Thoracic aorta (tissue), 2 donors: ENCODE data around the gene GPD2. TPM values are rescaled to one million over a fixed set of nuclear protein-coding genes. Genes with fewer than 3 reads are reported as not detected.
A peak's percentile ranks its signal among the peaks of the same experiment; 100 is the strongest.

ENCODE experiments used
- ATAC-seq: fragments of 150-250 bp; one replicate; pipeline ENCODE4 v1.8.0; 2017; ENCODE audit warnings: low read depth; ENCODE audit not compliant: insufficient number of reproducible peaks, low FRiP score
- DNase-seq: peaks from one replicate; pipeline ENCODE4 v3.0.0-alpha.2; 2020; ENCODE audit warnings: low spot score
- H3K27ac ChIP-seq, 2 donors: fragments of 200-600 bp; sonication (generic); 1 replicate in 1 of 2; 2 replicates in 1 of 2; pipeline ENCODE4 v1.5.1; 2016; ENCODE audit warnings: mild to moderate bottlenecking in 2 of 2, moderate library complexity in 2 of 2
- H3K27me3 ChIP-seq: fragments of 200-600 bp; sonication (generic); replicated peaks from 2 replicates; pipeline ENCODE4 v1.6.0; 2016; ENCODE audit warnings: mild to moderate bottlenecking; ENCODE audit not compliant: insufficient read depth
- H3K36me3 ChIP-seq: fragments of 200-600 bp; sonication (generic); one replicate; pipeline ENCODE4 v1.5.1; 2016
- H3K4me1 ChIP-seq, 2 donors: fragments of 200-600 bp; sonication (generic); 1 replicate in 1 of 2; 2 replicates in 1 of 2; pipeline versions ENCODE4 v1.5.1 to v1.6.0; 2016; ENCODE audit warnings: low read depth in 2 of 2, mild to moderate bottlenecking in 1 of 2; ENCODE audit not compliant: control insufficient read depth in 1 of 2
- H3K4me3 ChIP-seq: fragments of 200-600 bp; sonication (generic); 2 replicates; pipeline ENCODE4 v1.5.1; 2016; ENCODE audit warnings: mild to moderate bottlenecking
- H3K9me3 ChIP-seq: fragments of 200-600 bp; sonication (generic); 2 replicates; pipeline ENCODE4 v1.5.1; 2016
- CTCF ChIP-seq: fragments of 200-600 bp; sonication (generic); IDR thresholded peaks from one replicate; pipeline ENCODE4 v1.5.1; 2019; ENCODE audit warnings: antibody characterized with exemption
- total RNA-seq, 2 donors: library from RNA; depleted of rRNA; stranded (reverse); fragments of >200 nt; gene quantifications; one replicate each; pipeline versions ENCODE4 v1.1.0 to v1.2.3, GENCODE V29; 2016

The GPD2 gene
- total RNA-seq, 2 donors from 2014 or later, result 13.7 to 31.7 TPM

GRCh38 chr2:156429211-156429610 lies 7.0 kb upstream of the GPD2 start:
- H3K27ac ChIP-seq, result peak overlapping the region; percentile 22 to 26

DNA sequence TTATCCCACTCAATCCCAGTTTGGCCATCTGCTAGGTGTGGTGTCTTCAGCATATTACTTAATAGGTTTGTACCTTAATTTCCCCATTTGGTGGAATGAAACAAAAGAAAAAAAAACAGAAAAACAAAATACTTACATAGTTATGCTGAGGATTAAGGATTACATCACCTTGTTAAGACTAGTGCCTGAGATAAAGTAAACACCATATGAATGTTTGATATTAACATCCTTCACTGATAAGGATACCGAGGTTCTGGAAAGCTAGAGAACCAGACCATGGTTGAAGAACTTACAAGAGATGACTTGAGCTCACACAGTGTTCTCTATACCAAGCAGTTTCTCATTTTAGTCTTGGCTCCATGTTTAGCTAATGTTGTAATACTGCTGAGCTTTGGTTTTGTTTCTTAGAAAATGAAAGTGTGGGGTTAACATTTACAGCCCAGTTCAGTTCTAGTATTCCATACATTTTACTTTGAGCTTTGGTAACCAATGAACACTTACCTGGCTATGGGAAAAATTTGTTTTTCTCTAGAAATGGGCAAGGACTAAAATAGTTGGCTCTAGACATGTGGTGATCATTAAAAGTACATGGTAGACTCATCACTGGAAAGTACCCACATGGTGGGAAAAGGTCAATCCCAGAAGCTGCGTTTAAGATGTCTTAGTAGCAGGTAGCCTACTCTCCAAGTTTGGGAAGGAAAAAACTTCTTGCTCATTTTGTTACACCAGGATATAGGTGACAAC lies 5.8 kb upstream of the GPD2 start:
- Histone ChIP-seq H3K36me3 (no peaks in the 10 kb centered on the region), H3K27ac (peak overlapping the region; percentile 26 to 41), H3K4me1 (peaks cover 17 to 36% of the 10 kb centered on the region in 2 donors), H3K27me3 (no peaks in the 10 kb centered on the region), H3K4me3 (no peak overlapping the region), H3K9me3 (no peaks in the 10 kb centered on the region)
- TF ChIP-seq CTCF, result no peak
- no peak for ATAC-seq
- DNase-seq, result no peak

More at GRCh38 chr2:156429211-156429610, 7.0 kb upstream of the GPD2 start:
- ATAC-seq (no peak), DNase-seq (no peak)
- Histone ChIP-seq H3K4me3 (no peak overlapping the region), H3K27me3 (no peaks in the 10 kb centered on the region), H3K36me3 (no peaks in the 10 kb centered on the region), H3K9me3 (no peaks in the 10 kb centered on the region), H3K4me1 (peaks cover 11 to 24% of the 10 kb centered on the region in 2 donors)
- no peak for TF ChIP-seq CTCF

GRCh38 chr2:156430980-156431358 lies 5.2 kb upstream of the GPD2 start:
- H3K9me3 ChIP-seq, result no peaks in the 10 kb centered on the region
- no peak for TF ChIP-seq CTCF
- no peak for DNase-seq

DNA sequence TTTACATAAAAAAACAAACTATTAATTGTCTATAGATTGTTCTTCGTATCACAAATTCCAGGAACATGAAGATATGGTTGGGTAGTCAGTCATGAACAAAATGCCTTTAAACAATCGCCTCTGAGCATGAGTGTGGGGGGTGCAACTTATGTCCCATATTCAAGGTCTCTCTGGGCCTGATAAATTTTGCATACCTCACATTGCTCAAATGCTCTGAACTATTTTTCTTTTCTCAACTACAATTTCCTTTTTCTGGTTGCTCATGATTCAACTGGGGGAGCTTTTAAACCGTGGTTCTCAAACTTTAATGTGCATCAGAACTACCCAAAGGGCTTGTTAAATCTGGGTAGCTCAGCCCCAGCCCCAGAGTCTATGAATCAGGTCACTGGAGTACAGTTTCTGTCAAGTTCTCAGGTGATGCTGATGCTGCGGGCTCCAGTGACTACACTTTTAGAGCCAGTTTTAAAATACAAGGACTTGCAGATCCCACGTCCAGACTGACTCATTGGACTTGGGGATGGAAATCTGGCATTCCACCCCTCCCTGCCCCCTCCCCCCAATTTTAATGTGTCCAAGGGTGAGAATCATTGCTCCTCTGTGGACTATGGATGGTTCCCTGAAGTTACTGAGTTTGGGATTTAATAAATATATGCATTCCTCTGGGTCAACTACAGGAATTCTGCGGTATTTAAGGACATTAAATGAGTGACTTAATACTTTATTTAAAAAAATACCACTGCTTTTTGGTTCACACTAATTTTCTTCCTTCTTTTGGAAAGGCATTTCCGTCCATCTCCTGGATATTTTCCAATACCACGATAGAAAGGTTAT lies 1.5 kb upstream of the GPD2 start:
- TF ChIP-seq CTCF, result no peak
- no peaks in the 10 kb centered on the region for H3K9me3 ChIP-seq
- ATAC-seq (no peak), DNase-seq (no peak)
- H3K4me1 ChIP-seq, result peaks cover 24 to 43% of the 10 kb centered on the region in 2 donors
- peak overlapping the region; percentile 93 for H3K4me3 ChIP-seq
- no peaks in the 10 kb centered on the region for H3K36me3 ChIP-seq
- H3K27ac ChIP-seq, result peak overlapping the region; percentile 98
- H3K27me3 ChIP-seq, result no peaks in the 10 kb centered on the region

More at GRCh38 chr2:156430980-156431358, 5.2 kb upstream of the GPD2 start:
- H3K27ac ChIP-seq, result peak overlapping the region; percentile 5 to 41
- H3K27me3 ChIP-seq, result no peaks in the 10 kb centered on the region
- no peaks in the 10 kb centered on the region for H3K36me3 ChIP-seq
- ATAC-seq, result no peak
- peaks cover 17 to 36% of the 10 kb centered on the region in 2 donors for H3K4me1 ChIP-seq
- no peak overlapping the region for H3K4me3 ChIP-seq

DNA sequence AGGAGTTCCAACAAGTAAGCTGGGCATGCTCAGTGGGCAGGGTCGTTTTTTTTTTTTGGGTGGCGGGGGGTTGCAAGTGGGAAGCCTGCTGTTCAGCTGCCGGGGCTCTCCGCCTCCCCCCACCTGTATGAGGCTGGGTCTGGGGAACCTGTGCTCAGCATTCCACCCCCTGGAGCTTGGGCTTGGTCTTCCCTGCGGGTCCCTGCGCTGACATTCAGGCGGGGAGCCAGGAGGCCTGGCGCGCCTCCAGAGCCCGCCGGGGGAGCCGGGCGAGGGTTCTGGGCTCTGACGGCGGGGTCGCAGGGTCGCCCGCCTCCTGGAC lies 822 bp upstream of the GPD2 start:
- no peak for TF ChIP-seq CTCF
- no peak for DNase-seq
- ATAC-seq, result no peak
- peaks cover 24 to 39% of the 10 kb centered on the region in 2 donors for H3K4me1 ChIP-seq
- no peaks in the 10 kb centered on the region for H3K27me3 ChIP-seq
- H3K9me3 ChIP-seq, result no peaks in the 10 kb centered on the region
- peak overlapping the region; percentile 93 for H3K4me3 ChIP-seq
- no peaks in the 10 kb centered on the region for H3K36me3 ChIP-seq
- H3K27ac ChIP-seq, result peak overlapping the region; percentile 98
